ENCODE data around the gene CC2D2A.

- TF ChIP-seq CTCF (conservative IDR thresholded peaks at IDR 0.05; ENCODE audit: low read length) (no peak), EZH2phosphoT487 (IDR thresholded peaks at IDR 0.05; ENCODE audit: borderline replicate concordance, low read depth, low read length) (no peak)
Measured at GRCh38 chr4:15423285-15423711, 46.4 kb upstream of the CC2D2A start.
